Measurements from ENCODE around the gene UCN2.
"Not testable (repeated sequence)": the region's sequence is repeated elsewhere in the genome, so short reads cannot be mapped to it uniquely, and the experiment has no call there.

Gene UCN2

DNA sequence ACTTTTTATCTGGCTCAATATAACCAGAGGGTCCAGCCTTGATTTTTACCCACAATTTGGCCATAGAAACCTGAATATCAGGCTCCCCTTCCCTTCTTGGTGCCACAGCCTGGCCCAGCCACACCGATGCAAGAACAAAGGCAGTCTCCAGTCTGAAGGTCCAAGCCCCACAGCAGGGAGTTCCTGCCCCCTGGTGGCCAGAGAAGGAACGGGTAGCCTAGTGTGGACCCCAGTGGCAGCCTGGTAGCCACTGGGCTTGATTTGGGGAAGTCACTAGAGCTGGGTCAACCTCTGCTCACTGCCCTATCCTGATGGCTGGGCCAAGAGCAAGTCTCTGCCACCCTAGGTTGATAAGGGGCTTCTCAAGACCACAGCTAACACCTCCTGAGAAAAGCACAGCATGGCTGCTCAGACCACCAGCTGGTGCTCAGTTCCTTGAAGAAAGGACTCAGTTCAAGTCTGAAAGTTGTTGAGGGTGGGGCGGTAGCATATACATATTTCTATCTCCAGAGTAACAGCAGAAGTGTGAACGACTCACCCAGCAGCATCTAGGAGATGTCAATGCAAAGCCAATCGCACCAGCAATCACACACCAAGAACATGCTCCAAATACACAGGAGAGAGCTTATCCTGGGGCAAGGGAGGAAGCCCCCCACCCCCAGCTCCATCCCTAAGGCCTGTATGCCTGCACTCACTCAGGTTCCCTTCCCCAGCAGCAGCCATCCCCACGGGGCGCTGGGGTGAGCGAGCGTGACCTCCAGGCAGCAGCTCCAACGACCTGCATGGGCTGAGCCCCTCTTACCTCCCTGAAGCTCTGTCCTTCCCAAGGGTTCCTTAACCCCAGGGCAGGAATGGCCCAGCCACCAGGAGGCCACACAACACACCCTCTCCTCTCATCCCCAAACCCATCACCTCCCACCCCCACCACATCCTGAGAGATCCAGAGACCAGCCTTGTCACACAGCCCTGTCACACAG, 14.6 kb downstream of the UCN2 start:
- no peak overlapping the region for H3K27ac Mint-ChIP-seq
- H3K36me3 Mint-ChIP-seq: no peaks in the 10 kb centered on the region
- no peaks in the 10 kb centered on the region for H3K9me3 Mint-ChIP-seq
- H3K4me3 Mint-ChIP-seq: no peak overlapping the region
- peak; percentile 68 for DNase-seq
- ATAC-seq (replicated peaks): peak; percentile 98 to 100
- H3K27me3 Mint-ChIP-seq: no peaks in the 10 kb centered on the region
- no peaks in the 10 kb centered on the region for H3K4me1 Mint-ChIP-seq

DNA sequence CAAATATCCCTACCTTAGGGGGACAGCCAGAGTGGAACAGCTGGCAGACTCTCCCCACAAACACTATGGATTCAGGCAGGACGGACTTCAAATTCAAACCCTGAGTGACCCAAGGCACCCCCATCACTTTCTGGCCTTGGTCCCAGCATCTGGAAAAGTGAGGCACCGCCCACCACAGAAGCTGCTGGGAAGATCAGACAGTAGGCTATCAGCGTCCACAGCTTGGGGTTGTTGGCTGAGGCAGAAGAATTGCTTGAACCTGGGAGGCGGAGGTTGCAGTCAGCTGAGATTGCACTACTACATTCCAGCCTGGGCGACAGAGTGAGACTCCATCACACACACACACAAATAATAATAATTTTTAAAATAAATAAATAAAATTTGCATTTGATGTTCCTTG, 15.5 kb downstream of the UCN2 start:
- no peak overlapping the region for H3K27ac Mint-ChIP-seq
- no peaks in the 10 kb centered on the region for H3K9me3 Mint-ChIP-seq
- H3K27me3 Mint-ChIP-seq: peaks cover 4 to 6% of the 10 kb centered on the region in 2 donors
- no peaks in the 10 kb centered on the region for H3K4me1 Mint-ChIP-seq
- H3K4me3 Mint-ChIP-seq: no peak overlapping the region
- no peak for DNase-seq
- ATAC-seq (replicated peaks): no peak
- H3K36me3 Mint-ChIP-seq: no peaks in the 10 kb centered on the region

DNA sequence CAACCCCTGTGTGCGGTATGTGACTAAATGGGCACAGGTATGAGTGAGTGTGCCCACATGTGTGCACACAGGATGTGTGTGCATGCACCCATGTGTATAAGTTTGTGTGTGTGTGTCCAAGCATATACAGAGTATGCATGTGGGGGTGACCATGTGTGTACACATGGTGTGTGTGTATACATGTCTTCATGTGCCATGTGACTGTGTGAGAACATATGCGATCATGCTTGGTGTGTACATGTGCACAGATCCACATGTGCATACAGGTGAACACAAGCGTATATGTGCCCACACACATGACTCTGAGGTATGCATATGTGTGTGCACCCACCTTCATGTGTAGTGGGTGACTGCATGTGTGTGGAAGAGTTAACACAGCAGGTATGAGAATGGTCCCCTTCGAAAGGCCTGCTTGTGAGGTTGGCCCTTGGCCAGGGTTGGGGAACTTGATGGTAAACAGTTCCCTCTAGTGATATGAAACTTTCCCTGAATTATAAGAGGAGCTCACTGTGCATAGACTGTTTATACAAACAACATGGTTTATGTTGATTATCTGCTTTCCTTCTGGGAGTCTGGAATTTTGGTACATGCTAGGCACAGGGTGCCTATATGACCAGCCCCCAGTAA, 17.3 kb downstream of the UCN2 start:
- Mint-ChIP-seq H3K36me3 (no peaks in the 10 kb centered on the region), H3K27me3 (peaks cover 4 to 11% of the 10 kb centered on the region in 2 donors), H3K4me1 (no peaks in the 10 kb centered on the region), H3K27ac (no peak overlapping the region), H3K4me3 (no peak overlapping the region), H3K9me3 (no peaks in the 10 kb centered on the region)
- ATAC-seq (replicated peaks): no peak
- DNase-seq: no peak

DNA sequence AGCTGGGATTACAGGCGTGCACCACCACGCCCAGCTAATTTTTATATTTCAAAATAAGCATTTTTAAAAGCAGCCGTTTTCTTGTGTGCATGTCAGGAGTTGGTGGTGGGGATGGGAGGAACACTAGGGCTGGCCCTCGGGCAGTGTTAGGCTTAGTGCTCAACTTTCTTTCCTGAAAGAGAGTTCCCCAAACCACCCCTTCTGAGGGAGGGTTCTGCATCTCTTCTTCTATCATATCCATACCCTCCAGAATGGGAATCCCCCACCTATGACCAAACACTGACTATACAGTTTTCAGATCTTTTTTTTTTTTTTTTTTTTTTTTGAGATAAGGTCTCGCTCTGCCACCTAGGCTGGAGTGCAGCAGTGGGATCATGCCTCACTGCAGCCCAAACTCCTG, 19.4 kb downstream of the UCN2 start:
- Mint-ChIP-seq H3K36me3 (no peaks in the 10 kb centered on the region), H3K27me3 (peaks cover 4 to 11% of the 10 kb centered on the region in 2 donors), H3K27ac (no peak overlapping the region), H3K4me3 (no peak overlapping the region), H3K9me3 (no peaks in the 10 kb centered on the region), H3K4me1 (no peaks in the 10 kb centered on the region)
- DNase-seq (no peak), ATAC-seq (replicated peaks) (no peak)

DNA sequence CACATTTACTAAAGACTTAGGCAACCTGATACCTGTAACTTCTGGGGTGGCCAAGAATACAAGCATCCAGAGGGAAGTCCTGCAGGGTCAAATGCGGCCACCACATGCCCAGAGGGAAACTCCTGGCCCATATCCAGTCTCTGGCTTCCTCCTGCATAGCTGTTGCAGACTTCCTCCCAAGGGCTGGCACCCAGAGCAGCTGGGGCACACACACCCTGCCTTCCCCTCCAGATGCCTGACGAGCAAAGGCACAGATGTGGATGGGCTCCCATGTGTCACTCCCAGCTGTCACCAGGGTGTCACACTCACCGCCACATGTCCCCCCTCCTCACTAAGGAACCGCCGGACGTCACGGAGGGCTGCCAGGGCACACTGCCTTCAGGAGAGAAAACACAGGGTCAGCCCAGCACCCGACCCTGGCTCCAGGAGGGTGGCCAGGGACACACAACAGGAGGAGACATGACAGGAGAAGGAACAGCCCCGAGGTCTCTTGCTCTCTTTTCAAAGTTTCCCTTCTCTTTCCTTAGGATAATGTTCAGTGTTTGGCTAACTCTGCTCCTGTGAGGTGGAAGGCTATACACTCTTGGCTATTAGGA, 20.2 kb downstream of the UCN2 start:
- Mint-ChIP-seq H3K27me3 (peaks cover 4 to 11% of the 10 kb centered on the region in 2 donors), H3K4me3 (no peak overlapping the region)
- no peak for ATAC-seq (replicated peaks)

DNA sequence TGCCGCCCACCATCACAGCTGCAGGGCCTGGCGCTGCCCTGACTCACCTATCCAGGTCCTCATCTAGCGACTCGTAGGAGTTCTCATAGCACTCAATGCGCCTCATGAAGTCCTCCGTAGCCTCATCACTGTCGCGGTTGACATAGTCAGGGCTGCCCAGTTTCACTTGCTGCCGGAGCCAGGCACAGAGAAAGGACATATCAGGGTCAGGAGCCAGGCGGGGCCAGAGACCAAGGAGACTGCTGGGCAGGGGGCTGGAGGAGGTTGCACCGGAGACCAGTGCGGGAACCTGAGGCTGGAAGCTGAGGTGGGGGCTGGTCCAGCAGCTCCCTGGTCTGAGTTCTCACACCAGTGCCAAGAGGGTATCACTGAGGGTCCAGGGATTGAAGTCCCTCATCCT, 25.1 kb downstream of the UCN2 start:
- Mint-ChIP-seq H3K9me3 (no peaks in the 10 kb centered on the region), H3K27ac (no peak overlapping the region), H3K4me3 (no peak overlapping the region), H3K36me3 (peaks cover 0 to 16% of the 10 kb centered on the region in 2 donors), H3K27me3 (peaks cover under 1 to 7% of the 10 kb centered on the region in 2 donors), H3K4me1 (no peaks in the 10 kb centered on the region)
- DNase-seq (no peak), ATAC-seq (replicated peaks) (peak; percentile 31 to 33)

More for the DNA sequence above, 20.2 kb downstream of the UCN2 start:
- no peaks in the 10 kb centered on the region for H3K36me3 Mint-ChIP-seq
- H3K27ac Mint-ChIP-seq: no peak overlapping the region
- no peak for DNase-seq
- no peaks in the 10 kb centered on the region for H3K4me1 Mint-ChIP-seq
- H3K9me3 Mint-ChIP-seq: no peaks in the 10 kb centered on the region

DNA sequence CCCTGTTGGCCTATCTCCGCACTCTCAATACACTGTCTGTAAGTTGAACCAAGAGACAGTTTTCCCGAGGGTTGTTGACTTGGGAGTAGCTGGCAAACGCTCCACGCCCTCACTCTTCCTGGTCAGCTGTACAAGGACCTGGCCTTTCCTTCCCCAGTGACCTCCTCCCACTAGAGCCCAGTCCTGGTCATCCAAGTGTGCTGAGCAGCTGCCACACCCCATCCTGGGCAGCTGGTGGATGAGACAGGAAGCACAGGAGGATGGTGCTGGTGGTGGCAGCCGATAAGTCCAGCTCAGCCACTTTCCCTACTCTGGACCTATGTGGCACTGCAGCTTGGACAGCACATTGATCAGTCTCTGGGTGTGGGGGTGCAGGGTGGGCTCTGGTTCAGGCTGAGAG, 26.8 kb downstream of the UCN2 start:
- no peak for ATAC-seq (replicated peaks)
- H3K9me3 Mint-ChIP-seq: no peaks in the 10 kb centered on the region
- no peaks in the 10 kb centered on the region for H3K4me1 Mint-ChIP-seq

DNA sequence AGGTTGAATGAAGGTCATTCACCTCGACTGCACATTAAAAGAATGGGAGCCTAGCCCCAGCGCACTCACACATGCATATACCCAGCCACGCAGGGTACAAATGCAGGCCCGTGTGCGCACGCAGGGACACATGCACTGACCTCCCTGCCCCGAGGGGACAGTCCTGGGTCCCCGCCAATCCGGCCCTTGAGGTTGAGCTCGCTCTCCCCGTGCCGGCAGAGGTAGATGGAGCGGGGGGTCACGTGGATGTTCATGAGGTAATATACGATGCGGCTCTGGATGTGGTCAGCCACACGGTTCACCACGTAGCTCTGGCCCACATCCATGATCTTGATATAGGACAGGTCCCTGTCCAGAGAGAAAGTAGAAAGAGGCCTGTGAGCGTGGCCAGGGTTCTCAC, 27.5 kb downstream of the UCN2 start:
- no peak overlapping the region for H3K4me3 Mint-ChIP-seq
- no peak overlapping the region for H3K27ac Mint-ChIP-seq
- peak in 1 of 2 donors; percentile 12 for ATAC-seq (replicated peaks)
- H3K4me1 Mint-ChIP-seq: no peaks in the 10 kb centered on the region
- no peaks in the 10 kb centered on the region for H3K27me3 Mint-ChIP-seq
- no peaks in the 10 kb centered on the region for H3K9me3 Mint-ChIP-seq
- peaks cover 2 to 16% of the 10 kb centered on the region in 2 donors for H3K36me3 Mint-ChIP-seq
- DNase-seq: no peak

More for the DNA sequence above, 26.8 kb downstream of the UCN2 start:
- DNase-seq: no peak
- no peak overlapping the region for H3K4me3 Mint-ChIP-seq
- no peak overlapping the region for H3K27ac Mint-ChIP-seq
- peaks cover 0 to 16% of the 10 kb centered on the region in 2 donors for H3K36me3 Mint-ChIP-seq
- peaks cover 0 to 3% of the 10 kb centered on the region in 2 donors for H3K27me3 Mint-ChIP-seq

DNA sequence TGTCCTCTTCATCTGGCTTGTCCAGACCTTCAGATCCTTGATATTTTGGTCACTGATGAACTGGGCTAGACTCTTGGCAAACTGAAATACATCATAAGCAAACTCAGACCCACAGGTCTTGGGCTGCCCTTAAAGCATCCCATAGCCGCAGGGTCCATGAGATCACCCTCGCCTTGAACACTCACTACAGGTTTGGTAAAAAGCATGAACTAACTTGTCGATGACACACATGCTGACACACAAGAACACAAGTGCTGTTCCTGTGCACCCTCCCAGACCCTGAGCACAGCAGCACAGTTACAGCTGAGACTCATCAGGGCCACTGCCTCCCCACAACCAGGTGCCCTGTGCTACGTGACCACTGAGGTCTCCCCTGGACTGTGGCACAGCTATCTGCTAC, 28.0 kb downstream of the UCN2 start:
- ATAC-seq (replicated peaks) (no peak), DNase-seq (no peak)
- no peaks in the 10 kb centered on the region for H3K27me3 Mint-ChIP-seq
- H3K4me3 Mint-ChIP-seq: no peak overlapping the region
- no peak overlapping the region for H3K27ac Mint-ChIP-seq
- H3K36me3 Mint-ChIP-seq: peaks cover 2 to 16% of the 10 kb centered on the region in 2 donors
- no peaks in the 10 kb centered on the region for H3K4me1 Mint-ChIP-seq
- no peaks in the 10 kb centered on the region for H3K9me3 Mint-ChIP-seq

DNA sequence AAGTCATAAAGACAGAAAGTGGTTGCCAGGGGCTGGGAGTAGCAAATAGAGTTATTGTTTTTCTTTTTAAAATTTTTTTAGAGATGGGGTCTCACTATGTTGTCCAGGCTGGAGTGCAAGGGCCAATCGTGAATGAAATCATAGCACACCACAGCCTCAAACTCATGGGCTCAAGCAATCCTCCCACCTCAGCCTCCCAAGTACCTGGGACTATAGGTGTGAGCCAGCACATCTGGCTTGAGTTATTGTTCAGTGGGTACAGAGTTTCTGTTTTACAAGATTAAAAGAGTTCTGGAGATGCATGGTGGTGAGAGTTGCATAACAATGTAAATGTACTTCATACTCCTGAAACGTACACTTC, 30.6 kb downstream of the UCN2 start:
- Mint-ChIP-seq H3K27ac (no peak overlapping the region), H3K4me1 (no peaks in the 10 kb centered on the region), H3K27me3 (no peaks in the 10 kb centered on the region), H3K4me3 (no peak overlapping the region), H3K36me3 (peaks cover 2 to 16% of the 10 kb centered on the region in 2 donors), H3K9me3 (no peaks in the 10 kb centered on the region)
- DNase-seq: no peak
- no peak for ATAC-seq (replicated peaks)

DNA sequence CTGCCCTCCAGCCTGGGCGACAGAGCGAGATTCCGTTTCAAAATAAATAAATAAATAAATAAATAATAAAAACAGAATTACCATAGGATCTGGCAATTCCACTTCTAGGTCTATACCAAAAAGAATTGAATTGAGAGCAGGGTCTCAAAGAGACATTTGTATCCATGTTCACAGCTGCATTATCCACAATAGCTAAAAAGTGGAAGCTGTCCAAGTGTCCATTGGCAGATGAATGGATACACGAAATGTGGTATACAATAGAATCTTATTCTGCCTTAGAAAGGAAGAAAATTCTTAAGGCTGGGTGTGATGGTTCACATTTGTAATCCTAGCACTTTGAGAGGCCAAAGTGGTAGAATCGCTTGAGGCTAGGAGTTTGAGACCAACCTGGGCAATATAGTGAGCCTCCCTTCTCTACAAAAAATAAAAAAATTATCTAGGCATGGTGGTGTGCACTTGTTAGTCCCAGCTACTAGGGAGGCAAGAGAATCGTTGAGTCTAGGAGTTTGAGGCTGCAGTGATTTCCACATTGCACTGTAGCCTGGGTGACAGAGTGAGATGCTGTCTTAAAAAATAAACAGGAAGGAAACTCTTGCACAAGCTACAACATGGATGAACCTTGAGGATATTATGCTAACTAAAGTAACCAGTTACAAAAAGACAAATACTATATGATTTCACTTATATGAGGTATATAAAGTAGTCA, 31.2 kb downstream of the UCN2 start:
- ATAC-seq (replicated peaks): no peak

DNA sequence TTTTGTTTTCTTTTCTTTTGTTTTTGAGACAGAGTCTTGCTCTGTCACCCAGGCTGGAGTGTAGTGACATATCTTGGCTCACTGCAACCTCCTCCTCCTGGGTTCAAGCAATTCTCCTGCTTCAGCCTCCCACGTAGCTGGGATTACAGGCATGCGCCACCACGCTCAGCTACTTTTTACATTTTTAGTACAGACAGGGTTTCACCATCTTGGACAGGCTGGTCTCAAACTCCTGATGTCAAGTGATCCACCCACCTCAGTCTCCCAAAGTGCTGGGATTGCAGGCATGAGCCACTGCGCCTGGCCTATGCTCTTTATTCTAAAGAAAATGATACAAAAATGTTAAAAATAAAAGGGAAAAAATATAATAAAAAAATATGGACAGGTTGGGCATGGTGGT, 32.9 kb downstream of the UCN2 start:
- H3K27me3 Mint-ChIP-seq; ATAC-seq (replicated peaks); H3K4me1 Mint-ChIP-seq; DNase-seq; H3K9me3 Mint-ChIP-seq; H3K27ac Mint-ChIP-seq; H3K4me3 Mint-ChIP-seq: not testable (repeated sequence)
- H3K36me3 Mint-ChIP-seq: peaks cover 4 to 12% of the 10 kb centered on the region in 2 donors

More for the DNA sequence above, 31.2 kb downstream of the UCN2 start:
- H3K36me3 Mint-ChIP-seq: peaks cover 2 to 18% of the 10 kb centered on the region in 2 donors
- H3K4me1 Mint-ChIP-seq: no peaks in the 10 kb centered on the region
- no peak overlapping the region for H3K27ac Mint-ChIP-seq
- DNase-seq: no peak
- H3K9me3 Mint-ChIP-seq: no peaks in the 10 kb centered on the region
- H3K4me3 Mint-ChIP-seq: no peak overlapping the region
- H3K27me3 Mint-ChIP-seq: no peaks in the 10 kb centered on the region

DNA sequence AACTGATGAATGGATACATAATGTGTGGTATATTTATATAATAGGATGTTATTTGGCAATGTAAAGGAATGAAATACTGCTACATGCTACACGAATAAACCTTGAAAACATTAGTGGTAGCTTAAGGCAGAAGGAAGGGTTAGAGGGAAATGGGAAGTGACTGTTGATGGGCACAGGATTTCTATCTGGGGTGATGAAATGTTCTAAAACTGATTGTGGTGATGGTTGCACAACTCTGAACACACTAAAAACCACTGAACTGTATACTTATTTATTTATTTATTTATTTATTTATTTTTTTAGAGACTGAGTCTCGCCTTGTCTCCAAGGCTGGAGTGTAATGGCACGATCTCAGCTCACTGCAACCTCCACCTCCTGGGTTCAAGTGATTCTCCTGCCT, 34.8 kb downstream of the UCN2 start:
- H3K4me3 Mint-ChIP-seq: no peak overlapping the region
- no peak overlapping the region for H3K27ac Mint-ChIP-seq
- DNase-seq (no peak), ATAC-seq (replicated peaks) (no peak)
- H3K9me3 Mint-ChIP-seq: no peaks in the 10 kb centered on the region
- no peaks in the 10 kb centered on the region for H3K27me3 Mint-ChIP-seq
- H3K4me1 Mint-ChIP-seq: no peaks in the 10 kb centered on the region
- H3K36me3 Mint-ChIP-seq: peaks cover 4 to 7% of the 10 kb centered on the region in 2 donors

DNA sequence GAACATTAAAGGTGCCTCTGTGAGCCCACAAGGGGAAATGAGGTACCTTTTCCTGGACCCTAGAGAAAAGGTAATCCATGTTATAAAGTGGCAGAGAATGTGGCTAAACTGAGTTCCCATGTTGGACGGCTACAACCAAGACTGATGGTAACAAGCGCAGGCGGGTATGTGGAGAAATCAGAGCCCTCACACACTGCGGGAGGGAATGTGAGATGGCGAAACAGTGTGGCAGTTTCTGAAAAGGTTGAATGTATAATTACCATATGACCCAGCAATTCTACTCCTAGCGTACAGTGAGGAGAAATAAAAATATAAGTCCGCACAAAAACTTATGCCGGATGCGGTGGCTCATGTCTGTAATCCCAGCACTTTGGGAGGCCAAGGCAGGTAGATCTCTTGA, 35.5 kb downstream of the UCN2 start:
- Mint-ChIP-seq H3K27ac (no peak overlapping the region), H3K4me3 (no peak overlapping the region), H3K36me3 (peaks cover 4 to 7% of the 10 kb centered on the region in 2 donors), H3K4me1 (no peaks in the 10 kb centered on the region), H3K9me3 (no peaks in the 10 kb centered on the region), H3K27me3 (no peaks in the 10 kb centered on the region)
- DNase-seq (no peak), ATAC-seq (replicated peaks) (no peak)

Data from stimulated activated naive B cell treated with anti-CD40 and anti-IgM and Interleukin-4, amounts not matched to agents 10 μg/mL and 1 μg/mL and 100 μg/mL, for 72 hours (primary cell).